HCT116 (cell line): ENCODE measurements around the gene ORM1.

ENCODE experiments used
- CEBPB ChIP-seq: IDR thresholded peaks from 2 replicates; pipeline ENCODE4 v1.6.1; 2012; ENCODE audit warnings: low read depth
- CTCF ChIP-seq, 3 experiments: fragments of 200-600 bp in 1 of 3; sonication (generic) in 1 of 3; IDR thresholded peaks in 2 of 3; conservative IDR thresholded peaks in 1 of 3; 2 replicates each; pipeline ENCODE4 v1.5.1; 2012 to 2017; ENCODE audit warnings: low read depth in 2 of 3, low read length in 2 of 3, antibody characterized with exemption in 1 of 3, borderline replicate concordance in 1 of 3, control low read depth in 1 of 3, mild to moderate bottlenecking in 1 of 3, mixed read lengths in 1 of 3, mixed run types in 1 of 3, moderate library complexity in 1 of 3; ENCODE audit not compliant: insufficient read depth in 1 of 3
- ELF1 ChIP-seq: IDR thresholded peaks from 2 replicates; pipeline ENCODE4 v1.6.1; 2012; ENCODE audit warnings: low read depth, borderline replicate concordance
- EZH2 ChIP-seq: fragments of 200-600 bp; sonication (generic); IDR thresholded peaks from 2 replicates; pipeline ENCODE4 v1.6.1; 2017; ENCODE audit warnings: antibody characterized with exemption, mixed run types
- MAX ChIP-seq: IDR thresholded peaks from 2 replicates; pipeline ENCODE4 v1.6.1; 2012
- POLR2A ChIP-seq: IDR thresholded peaks from 2 replicates; pipeline ENCODE4 v1.7.0; 2011; ENCODE audit warnings: borderline replicate concordance; ENCODE audit not compliant: insufficient read depth, insufficient read length; ENCODE audit errors: extremely low read depth
- RAD21 ChIP-seq: IDR thresholded peaks from 2 replicates; pipeline ENCODE4 v1.6.1; 2012; ENCODE audit warnings: low read depth, mild to moderate bottlenecking
- REST ChIP-seq: IDR thresholded peaks from 2 replicates; pipeline ENCODE4 v1.6.1; 2012; ENCODE audit warnings: low read depth
- SRF ChIP-seq: IDR thresholded peaks from 2 replicates; pipeline ENCODE4 v1.6.1; 2012; ENCODE audit warnings: low read depth
- ZNF274 ChIP-seq: fragments of 200-500 bp; sonication (Bioruptor generic); IDR thresholded peaks from 2 replicates; pipeline ENCODE4 v1.6.1; 2014; ENCODE audit warnings: mild to moderate bottlenecking, low read depth, low read length, inconsistent platforms

- TF ChIP-seq POLR2A = no peak
- TF ChIP-seq CTCF (IDR thresholded peaks at IDR 0.05 in 2 of 3, conservative IDR thresholded peaks at IDR 0.05 in 1 of 3; ENCODE audit: borderline replicate concordance in 1 of 3, insufficient read depth in 1 of 3, low read depth in 2 of 3, low read length in 2 of 3) = no peak
- TF ChIP-seq RAD21 = no peak
- TF ChIP-seq ELF1 = no peak
- TF ChIP-seq MAX = no peak
- no peak for TF ChIP-seq ZNF274
- TF ChIP-seq REST = no peak
- TF ChIP-seq EZH2 = no peak
- TF ChIP-seq SRF = no peak
- no peak for TF ChIP-seq CEBPB
Measured at GRCh38 chr9:114274217-114274616, 48.7 kb upstream of the ORM1 start.
